GM04503 (cell line): ENCODE data around the gene CHAD.

Experiments
- DNase-seq: peaks from one replicate; pipeline ENCODE4 v3.0.0-alpha.2; 2012; ENCODE audit warnings: low read depth

The CHAD gene, protein sequence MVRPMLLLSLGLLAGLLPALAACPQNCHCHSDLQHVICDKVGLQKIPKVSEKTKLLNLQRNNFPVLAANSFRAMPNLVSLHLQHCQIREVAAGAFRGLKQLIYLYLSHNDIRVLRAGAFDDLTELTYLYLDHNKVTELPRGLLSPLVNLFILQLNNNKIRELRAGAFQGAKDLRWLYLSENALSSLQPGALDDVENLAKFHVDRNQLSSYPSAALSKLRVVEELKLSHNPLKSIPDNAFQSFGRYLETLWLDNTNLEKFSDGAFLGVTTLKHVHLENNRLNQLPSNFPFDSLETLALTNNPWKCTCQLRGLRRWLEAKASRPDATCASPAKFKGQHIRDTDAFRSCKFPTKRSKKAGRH

DNA sequence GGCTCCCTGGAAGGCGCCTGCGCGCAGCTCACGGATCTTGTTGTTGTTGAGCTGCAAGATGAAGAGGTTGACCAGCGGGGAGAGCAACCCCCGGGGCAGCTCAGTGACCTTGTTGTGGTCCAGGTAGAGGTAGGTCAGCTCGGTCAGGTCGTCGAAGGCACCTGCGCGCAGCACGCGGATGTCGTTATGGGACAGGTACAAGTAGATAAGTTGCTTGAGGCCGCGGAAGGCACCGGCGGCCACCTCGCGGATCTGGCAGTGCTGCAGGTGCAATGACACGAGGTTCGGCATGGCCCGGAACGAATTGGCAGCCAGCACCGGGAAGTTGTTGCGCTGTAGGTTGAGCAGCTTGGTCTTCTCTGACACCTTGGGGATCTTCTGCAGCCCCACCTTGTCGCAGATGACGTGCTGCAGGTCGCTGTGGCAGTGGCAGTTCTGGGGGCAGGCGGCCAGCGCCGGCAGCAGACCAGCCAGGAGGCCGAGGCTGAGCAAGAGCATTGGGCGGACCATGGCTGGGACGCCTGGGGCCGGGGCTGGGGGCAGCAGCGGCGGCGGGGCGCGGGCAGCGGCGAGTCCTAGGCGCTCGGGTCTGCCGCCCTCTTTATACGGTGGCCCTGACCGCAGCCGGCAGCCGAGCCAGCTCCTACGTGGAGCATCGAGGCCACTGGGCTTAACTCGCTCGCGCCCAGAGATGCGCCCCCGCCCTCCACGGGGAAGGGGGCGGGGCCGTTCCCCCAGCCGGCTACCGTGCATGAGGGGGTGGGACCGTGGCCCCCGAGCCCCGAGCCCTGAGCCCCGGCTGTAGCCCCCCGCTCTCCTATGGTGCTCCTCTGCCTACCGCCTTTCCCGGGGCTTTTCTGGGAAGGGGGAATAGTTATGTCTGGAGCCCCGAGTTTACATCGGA lies at the start of gene CHAD:
TSS of gene CHAD (minus strand) at position 577 of the 904 bp plus-strand sequence. CDS start at position 510, 67 bp downstream.
- no peak for DNase-seq

- DNase-seq, result no peak
Observed at GRCh38 chr17:50517504-50518383, 49.1 kb upstream of the CHAD start.

- no peak for DNase-seq
Observed at GRCh38 chr17:50517011-50517410, 48.3 kb upstream of the CHAD start.

DNA sequence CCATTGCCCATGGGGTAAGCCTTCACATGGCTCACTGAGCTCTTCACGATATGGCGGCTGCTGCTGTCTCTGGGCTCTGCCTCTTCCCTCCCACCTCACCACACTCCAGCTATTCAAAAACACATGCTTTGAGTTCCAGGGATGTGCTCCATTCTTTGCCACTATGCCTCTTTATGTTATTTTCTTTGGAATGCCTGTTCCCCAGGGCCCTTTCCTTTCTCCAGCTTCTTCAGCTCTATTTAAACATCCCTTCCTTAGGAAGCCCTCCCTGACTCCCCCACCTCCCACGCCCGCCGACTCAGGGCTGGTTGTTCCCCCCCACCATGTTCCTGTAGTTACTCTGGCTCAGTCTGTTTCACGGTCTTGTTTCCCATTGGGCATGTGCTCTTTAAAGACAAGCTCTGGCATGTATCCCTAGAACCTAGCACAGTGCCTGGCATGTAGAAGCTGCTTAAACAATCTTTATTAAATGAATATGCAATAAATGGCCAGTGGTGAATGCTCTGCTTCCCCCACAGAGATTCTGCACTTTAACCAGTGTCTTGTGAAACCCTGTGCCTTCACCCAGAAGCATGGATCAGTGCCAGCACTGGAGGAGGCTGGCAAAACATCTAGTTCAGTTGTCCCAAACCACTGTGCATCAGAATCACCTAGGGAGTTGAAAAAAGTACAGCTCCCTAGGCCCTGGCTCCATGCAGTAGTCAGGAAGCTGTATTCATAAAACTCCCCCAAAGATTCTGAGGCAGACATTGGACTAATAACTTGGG lies 46.4 kb upstream of the CHAD start:
- DNase-seq, result no peak

- no peak for DNase-seq
Observed at GRCh38 chr17:50514388-50514787, 45.7 kb upstream of the CHAD start.

GRCh38 chr17:50513495-50513894 lies 44.8 kb upstream of the CHAD start:
- no peak for DNase-seq

- no peak for DNase-seq
Observed at GRCh38 chr17:50511058-50511457, 42.4 kb upstream of the CHAD start.

- DNase-seq, result no peak
Observed at GRCh38 chr17:50508573-50509460, 40.1 kb upstream of the CHAD start.

DNA sequence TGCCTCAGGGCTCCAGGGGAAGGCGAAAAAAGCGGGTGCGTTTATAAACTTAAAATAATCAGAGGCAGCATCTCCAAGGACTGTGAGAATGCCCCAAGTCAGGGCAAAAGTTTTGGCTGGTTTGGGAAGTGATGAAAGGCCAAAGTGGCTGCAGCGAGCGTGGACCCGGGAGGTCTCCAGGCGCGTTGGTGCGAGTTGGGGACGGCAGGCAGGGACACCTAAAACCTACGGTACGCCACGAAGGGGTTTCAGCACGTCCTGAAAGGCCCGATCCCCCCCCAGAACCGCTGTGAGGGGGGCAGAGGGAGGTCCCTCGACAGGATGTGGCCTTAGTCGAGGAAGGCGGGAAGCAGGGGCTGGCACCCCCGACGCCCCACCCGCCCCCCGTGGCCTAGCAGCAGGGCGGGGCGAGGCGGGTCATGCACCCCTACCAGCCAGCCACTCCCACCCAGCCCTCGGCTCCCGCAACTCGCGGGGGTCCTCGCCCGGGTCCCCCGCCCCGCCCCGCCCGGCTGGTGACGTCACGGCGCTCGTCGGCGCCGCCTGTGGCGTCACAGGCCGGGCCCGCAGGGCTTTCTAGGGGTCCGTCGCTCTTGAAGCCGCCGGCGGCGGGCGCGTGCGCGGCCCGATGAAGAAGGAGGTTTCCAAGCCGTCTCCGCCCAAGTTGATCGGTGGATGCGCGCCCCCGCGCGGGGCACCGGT lies 39.3 kb upstream of the CHAD start, which contains the start of gene MYCBPAP:
TSS of gene MYCBPAP (plus strand) at position 569 of the 702 bp plus-strand sequence. CDS start 236 bp downstream, outside the sequence.
- DNase-seq, result no peak

DNA sequence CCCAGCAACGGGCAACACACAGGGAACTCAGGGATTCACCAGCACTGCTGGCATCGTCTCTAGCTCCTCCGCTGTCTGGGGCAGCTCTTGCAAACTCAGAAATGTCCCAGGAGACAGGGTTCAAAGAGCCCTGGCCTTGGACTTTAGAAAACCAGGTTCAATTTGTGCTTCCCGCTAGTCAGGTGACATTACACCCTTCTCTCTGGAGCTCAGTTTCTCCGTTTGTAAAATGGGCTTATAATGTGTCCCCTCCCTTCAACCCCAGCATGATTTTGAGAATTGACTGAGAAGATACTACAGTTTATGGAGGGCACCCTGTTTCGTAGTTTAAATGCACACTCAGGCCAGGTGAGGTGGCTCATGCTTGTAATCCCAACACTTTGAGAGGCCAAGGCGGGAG lies 37.6 kb upstream of the CHAD start:
- DNase-seq, result no peak

DNA sequence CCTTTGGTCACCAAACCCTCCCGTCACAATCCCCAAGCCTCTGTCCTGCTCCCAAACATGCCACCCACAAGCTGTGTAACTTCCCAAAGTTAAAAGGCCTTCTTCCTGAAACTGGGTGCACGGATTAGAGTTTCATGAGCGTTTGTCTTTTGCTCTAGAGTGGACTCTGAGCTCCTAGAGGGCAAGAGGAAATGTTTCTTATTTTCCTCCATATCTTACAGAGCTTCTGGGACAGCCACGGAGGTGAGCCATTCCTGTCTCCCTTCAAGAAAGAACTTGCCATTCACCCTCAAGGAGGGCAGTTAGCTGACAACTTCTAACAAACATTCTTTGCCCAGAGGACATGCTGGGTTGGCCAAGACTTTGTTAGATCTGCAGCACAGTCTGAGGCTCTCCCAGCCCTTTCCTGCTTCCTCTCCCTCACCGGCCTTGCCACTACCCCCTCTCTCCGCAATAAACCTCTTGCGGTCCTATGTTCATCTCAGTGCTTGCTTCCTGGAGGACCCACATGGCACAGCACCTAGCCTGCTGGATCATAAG lies 37.0 kb upstream of the CHAD start:
- DNase-seq, result no peak

- no peak for DNase-seq
Observed at GRCh38 chr17:50502301-50502990, 33.8 kb upstream of the CHAD start.

DNA sequence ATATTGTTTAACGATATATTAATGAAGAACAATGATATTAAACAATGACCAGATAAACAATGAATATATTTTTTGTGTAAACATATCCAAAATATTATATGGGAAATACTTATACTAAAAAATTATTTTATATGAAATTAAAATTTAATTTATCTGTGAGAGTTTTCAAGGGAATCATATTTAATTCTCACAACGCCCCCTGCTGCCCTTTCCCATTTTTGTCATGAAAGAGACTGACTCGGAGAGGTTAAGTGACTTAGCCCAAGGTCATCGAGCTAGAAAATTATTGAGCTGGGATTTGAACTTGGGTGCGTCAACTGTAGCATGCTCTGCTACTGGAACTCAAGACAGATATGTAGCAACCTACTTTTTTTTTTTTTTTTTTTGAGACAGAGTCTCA lies 32.4 kb upstream of the CHAD start:
- no peak for DNase-seq

GRCh38 chr17:50499721-50500120 lies 31.0 kb upstream of the CHAD start:
- DNase-seq, result no peak

DNA sequence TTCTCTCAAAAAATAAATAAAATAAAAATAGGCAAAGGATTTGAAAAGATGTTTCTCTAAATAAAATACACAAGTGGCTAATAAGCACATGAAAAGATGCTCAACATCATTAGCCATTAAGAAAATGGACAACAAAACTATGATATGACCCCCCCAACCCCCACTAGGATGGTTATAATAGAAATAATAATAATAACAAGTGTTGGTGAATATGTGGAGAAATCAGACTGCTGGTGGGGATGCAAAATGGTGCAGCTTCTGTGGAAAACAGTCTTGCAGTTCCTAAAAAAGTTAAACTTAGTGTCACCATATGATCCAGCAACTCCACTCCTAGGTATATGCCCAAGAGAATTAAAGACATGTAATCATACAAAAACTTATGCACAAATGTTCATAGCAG lies 30.6 kb upstream of the CHAD start:
- no peak for DNase-seq

- no peak for DNase-seq
Observed at GRCh38 chr17:50498021-50498874, 29.6 kb upstream of the CHAD start.

DNA sequence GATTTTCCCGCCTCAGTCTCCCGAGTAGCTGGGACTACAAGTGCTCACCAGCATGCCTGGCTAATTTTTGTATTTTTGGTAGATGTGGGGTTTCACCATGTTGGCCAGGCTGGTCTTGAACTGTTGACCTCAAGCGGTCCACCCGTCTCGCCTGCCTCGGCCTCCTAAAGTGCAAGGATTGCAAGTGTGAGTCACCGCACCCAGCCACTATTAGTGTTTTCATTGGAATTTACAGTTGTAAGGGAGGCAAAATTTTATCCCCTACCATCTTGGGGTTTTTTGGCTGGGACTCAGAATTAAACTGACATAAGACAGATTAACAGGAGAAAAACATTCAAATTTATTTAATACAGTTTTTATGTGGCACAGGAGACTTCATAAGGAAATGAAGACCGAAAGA lies 27.2 kb upstream of the CHAD start:
- DNase-seq, result no peak
